Measurements from ENCODE around the gene FAAP20. TPM values are rescaled to one million over a fixed set of nuclear protein-coding genes. Genes with fewer than 3 reads are reported as not detected.

Gene FAAP20
- total RNA-seq, 1 donor from 2014 or later = 14.2 TPM

DNA sequence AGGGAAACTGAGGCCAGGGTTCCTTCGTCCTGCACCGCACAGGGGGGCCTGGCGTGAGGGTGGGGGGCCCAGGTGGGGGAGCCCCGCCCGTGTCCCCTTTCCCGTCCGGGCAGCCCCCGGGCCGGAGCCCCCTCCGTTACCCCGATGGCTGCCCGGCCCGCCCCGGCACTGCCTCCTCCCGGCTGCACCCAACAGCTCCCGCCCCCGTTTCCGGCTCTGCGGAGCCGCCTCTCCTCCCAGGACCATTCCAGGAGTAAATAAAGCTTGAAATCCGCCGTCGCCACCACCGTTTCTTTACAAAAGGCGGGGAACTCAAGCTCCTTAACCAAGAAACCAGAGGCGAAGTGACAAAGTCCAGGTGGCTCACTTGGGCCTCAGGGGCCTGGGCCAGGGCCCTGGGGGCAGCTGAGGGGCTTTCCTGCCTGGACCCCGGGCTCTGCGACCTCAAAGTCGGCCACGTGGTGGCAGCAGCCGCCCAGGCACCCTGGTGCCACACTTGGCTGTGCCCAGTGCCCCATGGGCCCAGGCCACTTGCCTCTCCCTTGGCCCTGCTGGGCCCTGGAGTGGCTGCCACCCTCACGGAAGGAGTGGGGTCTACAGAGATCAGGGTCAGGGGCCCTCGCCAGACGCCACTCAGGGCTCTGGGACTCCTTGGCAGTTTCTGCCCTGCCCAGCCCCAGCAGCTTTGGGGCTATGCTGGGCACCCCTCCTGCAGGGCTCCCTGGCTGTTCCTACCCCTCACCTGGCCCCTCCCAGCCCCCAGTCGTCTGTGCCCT lies 514 bp upstream of the FAAP20 start:
- FAIRE-seq (no peak), DNase-seq (ENCODE audit: low read depth) (peak; percentile 65)
- Histone ChIP-seq H3K4me3 (ENCODE audit: low read depth, low read length) (peak overlapping the region; percentile 54), H3K36me3 (ENCODE audit: control insufficient read depth, insufficient read depth, low read length) (peaks cover 3% of the 10 kb centered on the region), H3K27me3 (ENCODE audit: control insufficient read depth, insufficient read depth, low read length) (no peaks in the 10 kb centered on the region)
- TF ChIP-seq, protein P1, sequence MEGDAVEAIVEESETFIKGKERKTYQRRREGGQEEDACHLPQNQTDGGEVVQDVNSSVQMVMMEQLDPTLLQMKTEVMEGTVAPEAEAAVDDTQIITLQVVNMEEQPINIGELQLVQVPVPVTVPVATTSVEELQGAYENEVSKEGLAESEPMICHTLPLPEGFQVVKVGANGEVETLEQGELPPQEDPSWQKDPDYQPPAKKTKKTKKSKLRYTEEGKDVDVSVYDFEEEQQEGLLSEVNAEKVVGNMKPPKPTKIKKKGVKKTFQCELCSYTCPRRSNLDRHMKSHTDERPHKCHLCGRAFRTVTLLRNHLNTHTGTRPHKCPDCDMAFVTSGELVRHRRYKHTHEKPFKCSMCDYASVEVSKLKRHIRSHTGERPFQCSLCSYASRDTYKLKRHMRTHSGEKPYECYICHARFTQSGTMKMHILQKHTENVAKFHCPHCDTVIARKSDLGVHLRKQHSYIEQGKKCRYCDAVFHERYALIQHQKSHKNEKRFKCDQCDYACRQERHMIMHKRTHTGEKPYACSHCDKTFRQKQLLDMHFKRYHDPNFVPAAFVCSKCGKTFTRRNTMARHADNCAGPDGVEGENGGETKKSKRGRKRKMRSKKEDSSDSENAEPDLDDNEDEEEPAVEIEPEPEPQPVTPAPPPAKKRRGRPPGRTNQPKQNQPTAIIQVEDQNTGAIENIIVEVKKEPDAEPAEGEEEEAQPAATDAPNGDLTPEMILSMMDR (IDR thresholded peaks at IDR 0.05; ENCODE audit: insufficient read depth, low read length, severe bottlenecking) = peak; percentile 97

DNA sequence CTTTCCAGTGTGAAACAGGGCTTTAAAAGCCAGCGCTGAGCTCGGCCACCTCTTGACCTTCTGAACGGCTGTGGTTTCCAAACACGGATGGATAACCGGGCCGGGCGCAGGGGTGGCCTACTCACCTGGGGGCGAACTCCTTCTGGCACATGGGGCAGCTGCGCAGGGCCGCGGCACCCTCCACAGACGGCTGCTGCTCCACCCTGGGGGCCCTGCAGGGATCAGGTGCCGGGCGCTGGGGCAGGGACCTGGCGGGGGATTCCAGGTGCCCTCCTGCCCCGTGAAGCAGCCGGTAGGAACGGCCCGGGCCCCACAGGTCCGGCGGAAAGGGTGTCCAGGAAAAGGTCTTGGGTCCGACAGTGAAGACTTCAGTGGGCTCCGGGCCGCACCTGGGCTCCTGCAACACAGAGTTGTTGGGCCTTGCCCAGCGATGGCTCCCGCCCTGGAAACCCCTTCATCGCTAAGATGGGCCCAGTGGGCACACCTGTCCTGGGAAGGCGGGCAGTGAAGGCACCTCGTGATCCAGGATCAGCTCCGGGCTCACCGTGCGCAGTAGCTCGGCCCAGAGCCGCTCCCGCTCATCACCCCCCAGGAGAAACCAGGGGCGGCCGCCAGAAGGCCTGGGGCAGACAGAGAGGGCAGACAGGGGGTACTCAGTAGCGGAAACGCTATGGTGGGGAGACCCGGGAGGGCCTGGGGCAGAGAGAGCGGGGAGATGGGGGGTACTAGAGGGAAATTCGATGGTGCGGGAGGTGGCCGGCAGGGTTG lies 874 bp downstream of the FAAP20 start:
- Histone ChIP-seq H3K4me3 (ENCODE audit: low read depth, low read length) (peak overlapping the region; percentile 54), H3K27me3 (ENCODE audit: control insufficient read depth, insufficient read depth, low read length) (no peaks in the 10 kb centered on the region), H3K36me3 (ENCODE audit: control insufficient read depth, insufficient read depth, low read length) (peaks cover 3% of the 10 kb centered on the region)
- no peak for DNase-seq (ENCODE audit: low read depth)
- FAIRE-seq = no peak
- TF ChIP-seq, protein P1 (IDR thresholded peaks at IDR 0.05; ENCODE audit: insufficient read depth, low read length, severe bottlenecking) = no peak

DNA sequence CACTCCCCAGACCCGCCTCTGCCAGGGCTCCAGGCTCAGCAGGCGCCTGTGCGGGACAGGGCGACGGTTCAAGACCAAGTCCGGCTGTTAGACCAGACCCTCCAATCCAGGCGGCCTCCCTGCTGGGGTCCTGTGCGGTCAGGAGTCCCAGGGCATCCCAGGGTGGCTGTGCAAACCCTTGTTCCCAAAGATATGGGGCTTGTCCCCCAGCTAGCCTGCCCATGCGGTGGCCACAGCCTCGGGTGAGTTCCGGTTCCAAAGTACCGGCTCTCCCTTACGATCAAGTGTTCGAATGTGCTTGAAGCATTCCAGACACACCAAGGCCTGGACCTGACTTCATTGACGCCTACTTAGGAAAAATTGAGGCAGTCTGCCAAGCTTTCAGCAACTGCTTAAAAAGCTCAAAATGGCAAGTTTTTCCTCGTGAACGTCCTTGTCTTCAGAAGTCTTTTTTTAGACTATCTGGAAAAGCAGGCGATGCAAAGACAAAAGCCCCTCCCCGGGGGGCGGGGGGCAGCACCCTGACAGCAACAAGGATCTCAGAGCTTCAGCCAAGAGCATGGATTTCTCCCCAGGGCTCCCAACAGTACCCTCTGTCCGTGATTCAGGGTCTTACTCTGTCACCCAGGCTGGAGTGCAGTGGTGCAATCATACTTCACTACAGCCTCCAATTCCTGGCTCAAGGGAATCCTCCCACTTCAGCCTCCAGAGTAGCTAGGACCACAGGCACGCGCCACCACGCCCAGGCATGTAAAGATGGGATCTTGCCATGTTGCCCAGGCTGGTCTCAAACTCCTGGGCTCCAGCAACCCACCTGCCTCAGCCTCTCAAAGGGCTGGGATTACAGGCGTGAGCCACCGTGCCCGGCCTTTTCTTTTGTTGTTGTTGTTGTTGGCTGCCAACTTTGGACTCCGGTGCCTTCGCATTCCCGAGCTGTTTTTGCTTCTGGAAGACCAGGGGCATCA lies 2.3 kb downstream of the FAAP20 start:
- DNase-seq (ENCODE audit: low read depth) (no peak), FAIRE-seq (no peak)
- peaks cover 3% of the 10 kb centered on the region for H3K36me3 ChIP-seq (ENCODE audit: control insufficient read depth, insufficient read depth, low read length)
- no peak overlapping the region for H3K4me3 ChIP-seq (ENCODE audit: low read depth, low read length)
- TF ChIP-seq, protein P1 (IDR thresholded peaks at IDR 0.05; ENCODE audit: insufficient read depth, low read length, severe bottlenecking) = no peak
- H3K27me3 ChIP-seq (ENCODE audit: control insufficient read depth, insufficient read depth, low read length) = no peaks in the 10 kb centered on the region

DNA sequence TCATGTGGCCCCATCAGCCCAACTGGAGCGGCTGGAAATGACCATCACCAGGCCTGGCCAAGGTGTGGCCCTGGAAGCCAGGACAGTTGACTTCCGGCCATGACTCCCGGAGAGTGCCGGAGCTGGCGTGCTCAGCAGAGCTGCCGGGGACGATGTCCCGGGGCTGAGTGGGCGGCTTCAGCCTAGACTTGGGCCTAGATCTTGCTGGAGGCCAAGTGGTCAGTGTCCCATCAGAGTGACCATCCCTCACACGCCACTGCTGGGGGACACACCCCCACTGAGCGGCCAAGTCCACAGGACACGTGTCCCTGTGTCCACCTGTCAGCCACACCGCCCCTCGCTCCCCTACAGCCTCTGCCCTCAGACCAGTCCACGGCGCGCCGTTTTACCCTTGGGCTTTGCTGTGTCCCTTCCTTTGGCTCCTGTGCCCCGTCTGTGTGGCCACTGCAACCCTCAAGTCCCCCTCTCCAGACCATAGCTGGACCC lies 4.0 kb downstream of the FAAP20 start:
- H3K36me3 ChIP-seq (ENCODE audit: control insufficient read depth, insufficient read depth, low read length) = peaks cover 3% of the 10 kb centered on the region
- DNase-seq (ENCODE audit: low read depth) (no peak), FAIRE-seq (no peak)
- peak overlapping the region; percentile 55 for H3K4me3 ChIP-seq (ENCODE audit: low read depth, low read length)
- TF ChIP-seq, protein P1 (IDR thresholded peaks at IDR 0.05; ENCODE audit: insufficient read depth, low read length, severe bottlenecking) = no peak
- no peaks in the 10 kb centered on the region for H3K27me3 ChIP-seq (ENCODE audit: control insufficient read depth, insufficient read depth, low read length)

Data from bronchial epithelial cell (primary cell).